OCI-LY7 (cell line): ENCODE measurements around the gene LRRC72. TPM values are rescaled to one million over a fixed set of nuclear protein-coding genes. Genes with fewer than 3 reads are reported as not detected.
A peak's percentile ranks its signal among the peaks of the same experiment; 100 is the strongest.

Source experiments
- BruUV-seq: library from RNA; stranded (reverse); fragments of 400-500 nt; replicated peaks from 2 replicates; lab custom pipeline; 2021; lab: Mats Ljungman, UMichigan
- CTCF ChIA-PET: fragments of 300-600 bp; sonication (Branson Sonifier 250); formaldehyde crosslinking; loops from one replicate; lab custom pipeline; 2022; ENCODE audit warnings: antibody characterized with exemption; ENCODE audit not compliant: unreplicated experiment; lab: Charles Lee
- POLR2A ChIA-PET: fragments of 300-600 bp; sonication (Branson Sonifier 250); formaldehyde crosslinking; loops from one replicate; lab custom pipeline; 2022; ENCODE audit warnings: antibody characterized with exemption; lab: Charles Lee
- DNase-seq: peaks from one replicate; pipeline ENCODE4 v3.0.0-alpha.2; 2015; ENCODE audit warnings: low spot score
- H2AFZ ChIP-seq: fragments of 200-600 bp; sonication (generic), shearing (Covaris generic); 2 replicates; pipeline ENCODE4 v1.6.1; 2014; ENCODE audit warnings: mild to moderate bottlenecking, antibody characterized with exemption, low read length, moderate library complexity
- H3K27ac ChIP-seq: fragments of 200-600 bp; sonication (generic); 2 replicates; pipeline ENCODE4 v1.5.1; 2014; ENCODE audit warnings: mixed run types, low read depth, mild to moderate bottlenecking, moderate library complexity, low read length, inconsistent platforms; ENCODE audit not compliant: poor library complexity, severe bottlenecking
- H3K36me3 ChIP-seq: fragments of 200-600 bp; sonication (generic); 2 replicates; pipeline ENCODE4 v1.6.1; 2014; ENCODE audit warnings: mild to moderate bottlenecking, antibody characterized with exemption, low read length, moderate library complexity, mixed read lengths; ENCODE audit not compliant: insufficient read depth
- H3K4me1 ChIP-seq: fragments of 200-600 bp; sonication (generic); 2 replicates; pipeline ENCODE4 v1.5.1; 2014; ENCODE audit warnings: mild to moderate bottlenecking, low read length; ENCODE audit not compliant: insufficient read depth, poor library complexity, severe bottlenecking
- H3K4me2 ChIP-seq: fragments of 200-600 bp; sonication (generic); 2 replicates; pipeline ENCODE4 v1.6.1; 2014; ENCODE audit warnings: mild to moderate bottlenecking, low read length
- H3K4me3 ChIP-seq: fragments of 200-600 bp; sonication (generic); 2 replicates; pipeline ENCODE4 v1.5.1; 2014; ENCODE audit warnings: mild to moderate bottlenecking, low read depth, low read length; ENCODE audit not compliant: poor library complexity, severe bottlenecking
- H3K79me2 ChIP-seq: fragments of 200-600 bp; sonication (generic); 2 replicates; pipeline ENCODE4 v1.6.1; 2016; ENCODE audit warnings: low read depth, mild to moderate bottlenecking, low read length, moderate library complexity, mixed read lengths; ENCODE audit not compliant: insufficient read depth
- H3K9me2 ChIP-seq: fragments of 200-600 bp; sonication (generic); 2 replicates; pipeline ENCODE4 v1.6.1; 2016; ENCODE audit warnings: mild to moderate bottlenecking, low read length, mixed read lengths; ENCODE audit not compliant: insufficient read depth
- H3K9me3 ChIP-seq: fragments of 200-600 bp; sonication (generic); 2 replicates; pipeline ENCODE4 v1.6.1; 2014; ENCODE audit warnings: mild to moderate bottlenecking, mixed run types, low read length, mixed read lengths
- H4K20me1 ChIP-seq: fragments of 200-600 bp; sonication (generic); 2 replicates; pipeline ENCODE4 v1.6.1; 2014; ENCODE audit warnings: mild to moderate bottlenecking, antibody characterized with exemption, low read length, moderate library complexity, mixed read lengths; ENCODE audit not compliant: insufficient read depth
- EZH2phosphoT487 ChIP-seq: fragments of 200-600 bp; sonication (generic); IDR thresholded peaks from 2 replicates; pipeline ENCODE4 v1.6.1; 2018; ENCODE audit warnings: low read depth, borderline replicate concordance, mild to moderate bottlenecking, mixed run types, antibody characterized with exemption, low read length, moderate library complexity, mixed read lengths
- intact Hi-C: fragments of 100-400 bp; cut with micrococcal nuclease; formaldehyde crosslinking; loops from one replicate; pipeline ENCODE4 v1.10.0; 2022; ENCODE audit not compliant: unreplicated experiment
- total RNA-seq, 2 experiments: library from RNA; depleted of rRNA in 1 of 2; stranded (reverse); fragments of >200 nt in 1 of 2; shearing (Covaris generic) in 1 of 2; gene quantifications; 2 replicates each; pipeline ENCODE4 v1.2.3, GENCODE V29; 2014 to 2022
- TF ChIP-seq, protein P1 (sequence below): fragments of 200-600 bp; sonication (generic); conservative IDR thresholded peaks from 2 replicates; pipeline ENCODE4 v1.5.1; 2014; ENCODE audit warnings: mild to moderate bottlenecking, antibody characterized with exemption, low read length, moderate library complexity, mixed read lengths

LRRC72 gene
- total RNA-seq, 2 experiments from 2014 or later = not detected

DNA sequence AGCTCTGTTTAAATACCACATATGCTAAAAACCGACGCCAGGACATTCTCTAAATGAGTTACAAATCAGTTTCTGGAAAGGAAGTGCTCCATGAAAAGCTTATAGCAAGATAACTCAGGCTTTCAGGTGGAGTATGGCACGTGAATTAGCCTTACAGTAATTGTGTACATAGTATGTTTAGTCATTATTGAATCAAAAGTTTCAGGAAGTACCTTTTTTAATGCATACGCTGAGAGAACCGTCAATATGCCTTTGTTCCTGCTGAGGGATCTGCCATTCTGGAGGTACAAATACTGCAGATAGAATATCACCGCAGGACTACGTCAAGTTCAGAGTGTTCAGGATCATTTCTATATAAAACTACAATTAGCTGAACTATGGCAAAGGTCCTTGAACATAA lies 73.2 kb downstream of the LRRC72 start:
- no peak for DNase-seq
- H3K9me2 ChIP-seq = no peaks in the 10 kb centered on the region
- H3K79me2 ChIP-seq = no peaks in the 10 kb centered on the region
- H3K4me2 ChIP-seq = no peak overlapping the region
- H2AFZ ChIP-seq = no peak overlapping the region
- intact Hi-C loops = loop anchor here (5.0 kb wide), 1 partner anchor 317 kb away; no protein-coding TSS in a partner anchor
- no peak overlapping the region for H3K4me3 ChIP-seq
- no peak overlapping the region for H3K27ac ChIP-seq
- H4K20me1 ChIP-seq = no peaks in the 10 kb centered on the region
- H3K36me3 ChIP-seq = no peaks in the 10 kb centered on the region
- ChIA-PET POLR2A (interaction anchor here (0.6 kb wide), 1 partner anchor 49 kb away, joined by 4 read pairs; no protein-coding TSS in a partner anchor), CTCF (no interaction called here)
- TF ChIP-seq, protein P1, sequence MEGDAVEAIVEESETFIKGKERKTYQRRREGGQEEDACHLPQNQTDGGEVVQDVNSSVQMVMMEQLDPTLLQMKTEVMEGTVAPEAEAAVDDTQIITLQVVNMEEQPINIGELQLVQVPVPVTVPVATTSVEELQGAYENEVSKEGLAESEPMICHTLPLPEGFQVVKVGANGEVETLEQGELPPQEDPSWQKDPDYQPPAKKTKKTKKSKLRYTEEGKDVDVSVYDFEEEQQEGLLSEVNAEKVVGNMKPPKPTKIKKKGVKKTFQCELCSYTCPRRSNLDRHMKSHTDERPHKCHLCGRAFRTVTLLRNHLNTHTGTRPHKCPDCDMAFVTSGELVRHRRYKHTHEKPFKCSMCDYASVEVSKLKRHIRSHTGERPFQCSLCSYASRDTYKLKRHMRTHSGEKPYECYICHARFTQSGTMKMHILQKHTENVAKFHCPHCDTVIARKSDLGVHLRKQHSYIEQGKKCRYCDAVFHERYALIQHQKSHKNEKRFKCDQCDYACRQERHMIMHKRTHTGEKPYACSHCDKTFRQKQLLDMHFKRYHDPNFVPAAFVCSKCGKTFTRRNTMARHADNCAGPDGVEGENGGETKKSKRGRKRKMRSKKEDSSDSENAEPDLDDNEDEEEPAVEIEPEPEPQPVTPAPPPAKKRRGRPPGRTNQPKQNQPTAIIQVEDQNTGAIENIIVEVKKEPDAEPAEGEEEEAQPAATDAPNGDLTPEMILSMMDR = no peak
- TF ChIP-seq EZH2phosphoT487 = no peak
- no peaks in the 10 kb centered on the region for H3K9me3 ChIP-seq
- BruUV-seq = no TSS peak
- no peaks in the 10 kb centered on the region for H3K4me1 ChIP-seq

DNA sequence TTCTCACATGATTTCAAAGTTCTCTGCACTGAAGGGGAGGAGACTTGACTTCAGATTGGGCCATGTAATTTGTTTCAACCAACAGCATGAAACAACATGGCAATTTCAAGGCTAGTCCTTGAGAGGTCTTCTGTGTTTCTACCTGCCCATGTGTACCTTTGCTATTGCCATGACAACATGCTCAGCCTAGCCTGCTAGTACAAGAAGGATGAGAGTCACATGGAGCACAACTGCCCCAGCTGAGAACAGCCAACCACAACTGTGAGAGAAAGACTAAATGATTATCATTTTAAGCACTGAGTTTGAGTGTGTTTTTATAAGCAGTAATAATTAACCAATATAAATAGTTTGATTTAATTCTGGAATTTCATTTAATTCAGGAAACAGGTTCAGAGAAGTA lies 77.0 kb downstream of the LRRC72 start:
- DNase-seq = no peak
- CTCF ChIA-PET = no interaction called here
- POLR2A ChIA-PET = interaction anchor here (0.6 to 1.8 kb wide), 3 partner anchors 9 to 56 kb away, joined by 3 to 4 read pairs (median 4); no protein-coding TSS in a partner anchor
- Histone ChIP-seq H3K9me2 (no peaks in the 10 kb centered on the region), H2AFZ (no peak overlapping the region), H3K27ac (no peak overlapping the region), H3K79me2 (no peaks in the 10 kb centered on the region), H3K4me3 (no peak overlapping the region), H4K20me1 (no peaks in the 10 kb centered on the region), H3K4me1 (no peaks in the 10 kb centered on the region), H3K4me2 (no peak overlapping the region), H3K36me3 (no peaks in the 10 kb centered on the region), H3K9me3 (no peaks in the 10 kb centered on the region)
- BruUV-seq = no TSS peak
- no peak for TF ChIP-seq EZH2phosphoT487
- TF ChIP-seq, protein P1 = no peak
- intact Hi-C loops = loop anchor here (5.0 kb wide), 1 partner anchor 314 kb away; no protein-coding TSS in a partner anchor

DNA sequence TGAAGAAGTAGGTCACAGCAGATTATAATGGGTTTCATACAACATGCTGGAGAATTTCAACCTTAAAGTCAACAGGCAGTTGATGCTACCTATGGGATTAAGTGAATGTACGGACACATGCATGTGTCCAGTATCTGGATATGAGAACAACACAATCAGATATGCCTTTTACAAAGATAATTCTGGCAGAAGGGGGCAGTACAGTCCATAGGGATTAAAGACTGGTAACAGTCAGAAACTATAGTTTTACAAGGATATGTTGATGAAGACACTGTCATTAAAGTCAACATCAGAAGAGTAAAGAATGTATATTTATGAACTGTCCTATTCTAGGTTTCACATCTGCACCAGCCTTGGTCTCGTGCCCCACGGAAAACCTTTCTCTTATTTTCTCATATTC lies 77.4 kb downstream of the LRRC72 start:
- H3K79me2 ChIP-seq = no peaks in the 10 kb centered on the region
- no peaks in the 10 kb centered on the region for H3K9me3 ChIP-seq
- no peak overlapping the region for H3K4me3 ChIP-seq
- BruUV-seq = no TSS peak
- H3K9me2 ChIP-seq = no peaks in the 10 kb centered on the region
- CTCF ChIA-PET = no interaction called here
- POLR2A ChIA-PET = interaction anchor here (0.6 to 1.8 kb wide), 3 partner anchors 9 to 55 kb away, joined by 3 to 4 read pairs (median 4); no protein-coding TSS in a partner anchor
- H2AFZ ChIP-seq = no peak overlapping the region
- no peak for DNase-seq
- intact Hi-C loops = loop anchor here (5.0 kb wide), 1 partner anchor 313 kb away; no protein-coding TSS in a partner anchor
- no peak overlapping the region for H3K4me2 ChIP-seq
- no peaks in the 10 kb centered on the region for H3K4me1 ChIP-seq
- peaks cover 1% of the 10 kb centered on the region; the same call in 1 of the 2 replicates for H3K36me3 ChIP-seq
- TF ChIP-seq, protein P1 = peak; percentile 53
- TF ChIP-seq EZH2phosphoT487 = no peak
- H3K27ac ChIP-seq = no peak overlapping the region
- H4K20me1 ChIP-seq = no peaks in the 10 kb centered on the region
